BLaER1 (cell line): ENCODE results near the gene MCAM.

Experiments used
- H3K27ac ChIP-seq: shearing (Covaris generic); formaldehyde crosslinking; 2 replicates; pipeline ENCODE4 v1.8.1; 2022
- H3K27me3 ChIP-seq: shearing (Covaris generic); formaldehyde crosslinking; 2 replicates; pipeline ENCODE4 v1.8.1; 2022
- H3K36me3 ChIP-seq: shearing (Covaris generic); formaldehyde crosslinking; 2 replicates; pipeline ENCODE4 v1.8.1; 2022
- H3K4me1 ChIP-seq: shearing (Covaris generic); formaldehyde crosslinking; 2 replicates; pipeline ENCODE4 v1.8.1; 2022
- H3K4me2 ChIP-seq: shearing (Covaris generic); formaldehyde crosslinking; 2 replicates; pipeline ENCODE4 v1.8.1; 2022
- H3K4me3 ChIP-seq: shearing (Covaris generic); formaldehyde crosslinking; 2 replicates; pipeline ENCODE4 v1.8.1; 2022
- H3K9ac ChIP-seq: shearing (Covaris generic); formaldehyde crosslinking; 2 replicates; pipeline ENCODE4 v1.8.1; 2022
- H3K9me3 ChIP-seq: shearing (Covaris generic); formaldehyde crosslinking; 2 replicates; pipeline ENCODE4 v1.8.1; 2022
- H4K20me1 ChIP-seq: shearing (Covaris generic); formaldehyde crosslinking; 2 replicates; pipeline ENCODE4 v1.8.1; 2022
- Cebpa-rat ChIP-seq: shearing (Covaris generic); IDR thresholded peaks from 2 replicates; pipeline ENCODE4 v1.8.1; 2022

Gene MCAM

GRCh38 chr11:119339589-119340334, 22.8 kb upstream of the MCAM start:
- no peaks in the 10 kb centered on the region for H3K9me3 ChIP-seq
- H3K9ac ChIP-seq: peak overlapping the region; percentile 69
- H3K4me3 ChIP-seq: peak overlapping the region; percentile 67
- H4K20me1 ChIP-seq: peaks cover 14% of the 10 kb centered on the region
- H3K36me3 ChIP-seq: peaks cover 6% of the 10 kb centered on the region; the same call in 1 of the 2 replicates
- H3K4me1 ChIP-seq: peaks cover 77% of the 10 kb centered on the region
- peak overlapping the region; percentile 98 for H3K4me2 ChIP-seq
- peaks cover 42% of the 10 kb centered on the region for H3K27me3 ChIP-seq
- H3K27ac ChIP-seq: peak overlapping the region; percentile 64
- no peak for TF ChIP-seq Cebpa-rat

- Histone ChIP-seq H3K4me3 (peak overlapping the region; percentile 67), H3K4me1 (peaks cover 78% of the 10 kb centered on the region), H3K36me3 (peaks cover 6% of the 10 kb centered on the region; the same call in 1 of the 2 replicates), H4K20me1 (peaks cover 14% of the 10 kb centered on the region), H3K27me3 (peaks cover 42% of the 10 kb centered on the region), H3K27ac (no peak overlapping the region), H3K4me2 (peak overlapping the region; percentile 98), H3K9ac (no peak overlapping the region), H3K9me3 (no peaks in the 10 kb centered on the region)
- no peak for TF ChIP-seq Cebpa-rat
Observed at GRCh38 chr11:119338965-119339588, 22.1 kb upstream of the MCAM start.

- H3K36me3 ChIP-seq: peaks cover 6% of the 10 kb centered on the region; the same call in 1 of the 2 replicates
- H3K27ac ChIP-seq: no peak overlapping the region
- H3K27me3 ChIP-seq: peaks cover 42% of the 10 kb centered on the region
- H3K4me3 ChIP-seq: peak overlapping the region; percentile 97; the same call in 1 of the 2 replicates
- H4K20me1 ChIP-seq: peaks cover 14% of the 10 kb centered on the region
- no peak for TF ChIP-seq Cebpa-rat
- H3K4me2 ChIP-seq: peak overlapping the region; percentile 98
- H3K9ac ChIP-seq: no peak overlapping the region; the same call in 1 of the 2 replicates
- peaks cover 84% of the 10 kb centered on the region for H3K4me1 ChIP-seq
- no peaks in the 10 kb centered on the region for H3K9me3 ChIP-seq
Observed at GRCh38 chr11:119338318-119338890, 21.5 kb upstream of the MCAM start.

DNA sequence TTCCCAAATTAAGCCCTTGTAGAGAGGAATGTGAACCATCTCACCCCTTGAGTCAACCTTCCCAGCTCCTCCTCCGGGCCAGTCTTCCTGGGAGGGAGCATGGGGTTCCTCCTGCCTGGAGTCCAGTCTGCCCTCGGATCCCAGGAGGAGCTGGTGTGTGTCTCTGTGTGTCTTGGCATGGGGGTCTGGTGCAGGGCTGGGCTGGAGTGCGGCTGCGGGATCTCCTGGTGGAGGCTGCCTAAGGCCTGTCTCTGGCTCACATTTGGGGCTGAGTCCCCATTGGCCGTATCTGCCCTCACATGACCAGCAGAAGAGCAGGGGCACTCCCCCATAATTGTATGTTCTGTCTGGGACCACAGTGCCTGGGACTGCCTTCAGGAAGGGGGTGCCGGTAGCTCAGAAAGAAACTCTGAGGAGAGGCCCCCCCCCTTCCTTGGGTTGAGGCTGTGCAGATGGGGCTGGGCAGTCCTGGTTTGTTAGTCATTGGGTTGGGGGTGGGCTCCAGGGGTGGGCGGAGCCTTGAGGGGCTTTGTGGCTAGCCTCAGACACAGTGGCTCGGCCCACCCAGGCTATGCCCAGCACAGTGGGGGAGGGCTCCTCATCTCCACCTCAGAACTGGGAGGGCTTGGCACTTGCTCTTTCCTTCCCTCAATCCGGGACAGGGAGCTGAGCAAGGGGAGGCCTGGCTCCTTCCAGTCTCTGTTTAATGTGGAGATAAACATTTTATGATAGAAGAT, 20.8 kb upstream of the MCAM start:
- no peaks in the 10 kb centered on the region for H3K9me3 ChIP-seq
- H3K4me1 ChIP-seq: peaks cover 91% of the 10 kb centered on the region
- H4K20me1 ChIP-seq: peaks cover 14% of the 10 kb centered on the region
- peak overlapping the region; percentile 97 for H3K4me3 ChIP-seq
- peak overlapping the region; percentile 73 for H3K9ac ChIP-seq
- H3K36me3 ChIP-seq: peaks cover 6% of the 10 kb centered on the region; the same call in 1 of the 2 replicates
- TF ChIP-seq Cebpa-rat: no peak
- H3K4me2 ChIP-seq: peak overlapping the region; percentile 98
- peaks cover 42% of the 10 kb centered on the region for H3K27me3 ChIP-seq
- peak overlapping the region; percentile 62 for H3K27ac ChIP-seq

GRCh38 chr11:119336744-119337469, 20.0 kb upstream of the MCAM start:
- Histone ChIP-seq H3K4me2 (peak overlapping the region; percentile 98), H3K4me3 (peak overlapping the region; percentile 97)

GRCh38 chr11:119335655-119336543, 19.0 kb upstream of the MCAM start:
- Histone ChIP-seq H3K4me3 (peak overlapping the region; percentile 97), H3K9ac (peak overlapping the region; percentile 93; the same call in 1 of the 2 replicates), H3K27ac (peak overlapping the region; percentile 62; the same call in 1 of the 2 replicates)

More at GRCh38 chr11:119336744-119337469, 20.0 kb upstream of the MCAM start:
- Histone ChIP-seq H3K36me3 (peaks cover 6% of the 10 kb centered on the region; the same call in 1 of the 2 replicates), H3K4me1 (peaks cover 91% of the 10 kb centered on the region), H3K9ac (peak overlapping the region; percentile 73), H4K20me1 (peaks cover 14% of the 10 kb centered on the region), H3K27ac (peak overlapping the region; percentile 62), H3K27me3 (peaks cover 34% of the 10 kb centered on the region), H3K9me3 (no peaks in the 10 kb centered on the region)
- TF ChIP-seq Cebpa-rat: no peak

GRCh38 chr11:119335091-119335654, 18.2 kb upstream of the MCAM start:
- Histone ChIP-seq H3K27ac (peak overlapping the region; percentile 87; the same call in 1 of the 2 replicates), H3K9ac (peak overlapping the region; percentile 93), H4K20me1 (peaks cover 14% of the 10 kb centered on the region), H3K9me3 (no peaks in the 10 kb centered on the region), H3K4me3 (peak overlapping the region; percentile 97), H3K36me3 (peaks cover 6% of the 10 kb centered on the region; the same call in 1 of the 2 replicates), H3K27me3 (peaks cover 18% of the 10 kb centered on the region), H3K4me2 (peak overlapping the region; percentile 98), H3K4me1 (peaks cover 77% of the 10 kb centered on the region)
- TF ChIP-seq Cebpa-rat: no peak

More at GRCh38 chr11:119335655-119336543, 19.0 kb upstream of the MCAM start:
- Histone ChIP-seq H3K9me3 (no peaks in the 10 kb centered on the region), H3K36me3 (peaks cover 6% of the 10 kb centered on the region; the same call in 1 of the 2 replicates), H3K27me3 (peaks cover 25% of the 10 kb centered on the region), H3K4me1 (peaks cover 81% of the 10 kb centered on the region), H3K4me2 (peak overlapping the region; percentile 98), H4K20me1 (peaks cover 14% of the 10 kb centered on the region)
- TF ChIP-seq Cebpa-rat: no peak
